Measurements from ENCODE around the gene DGKB.

Gene DGKB

DNA sequence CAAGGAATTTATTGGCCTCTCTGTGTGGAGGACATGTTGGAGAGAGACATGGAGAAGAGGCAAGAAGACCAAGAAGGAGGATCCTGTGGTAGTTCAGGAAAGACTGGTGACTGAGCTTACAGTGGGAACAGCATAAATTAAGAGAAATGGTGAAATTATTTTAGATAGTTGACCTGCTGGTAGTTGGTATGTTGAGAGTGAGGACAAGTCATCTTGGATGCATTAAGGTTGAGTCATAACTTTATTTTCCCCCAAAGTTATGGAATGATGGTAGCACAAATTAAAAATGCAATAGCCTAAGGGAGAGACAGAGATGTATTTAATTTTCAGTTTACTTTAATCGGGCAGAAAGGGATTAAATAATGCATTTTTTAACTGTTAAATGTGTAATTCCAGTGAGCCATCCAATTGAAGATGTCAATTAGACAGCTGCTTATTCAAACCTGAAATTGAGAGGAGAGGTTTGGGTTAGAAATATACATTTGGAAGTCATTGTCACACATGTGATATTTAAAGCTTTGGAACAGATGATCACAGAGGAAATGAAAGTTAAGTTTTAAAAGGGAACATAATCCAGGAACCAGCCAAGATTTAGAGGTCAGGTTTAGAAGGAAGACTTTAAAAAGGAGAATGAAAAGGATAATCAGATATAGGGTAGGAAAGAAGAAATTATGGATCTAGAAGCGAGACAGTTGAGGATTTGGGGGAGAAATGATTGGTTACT, 80.6 kb downstream of the DGKB start:
- H3K27ac Mint-ChIP-seq, result no peak overlapping the region
- H3K36me3 Mint-ChIP-seq (ENCODE audit: low read depth), result no peaks in the 10 kb centered on the region
- TF ChIP-seq, protein P1, sequence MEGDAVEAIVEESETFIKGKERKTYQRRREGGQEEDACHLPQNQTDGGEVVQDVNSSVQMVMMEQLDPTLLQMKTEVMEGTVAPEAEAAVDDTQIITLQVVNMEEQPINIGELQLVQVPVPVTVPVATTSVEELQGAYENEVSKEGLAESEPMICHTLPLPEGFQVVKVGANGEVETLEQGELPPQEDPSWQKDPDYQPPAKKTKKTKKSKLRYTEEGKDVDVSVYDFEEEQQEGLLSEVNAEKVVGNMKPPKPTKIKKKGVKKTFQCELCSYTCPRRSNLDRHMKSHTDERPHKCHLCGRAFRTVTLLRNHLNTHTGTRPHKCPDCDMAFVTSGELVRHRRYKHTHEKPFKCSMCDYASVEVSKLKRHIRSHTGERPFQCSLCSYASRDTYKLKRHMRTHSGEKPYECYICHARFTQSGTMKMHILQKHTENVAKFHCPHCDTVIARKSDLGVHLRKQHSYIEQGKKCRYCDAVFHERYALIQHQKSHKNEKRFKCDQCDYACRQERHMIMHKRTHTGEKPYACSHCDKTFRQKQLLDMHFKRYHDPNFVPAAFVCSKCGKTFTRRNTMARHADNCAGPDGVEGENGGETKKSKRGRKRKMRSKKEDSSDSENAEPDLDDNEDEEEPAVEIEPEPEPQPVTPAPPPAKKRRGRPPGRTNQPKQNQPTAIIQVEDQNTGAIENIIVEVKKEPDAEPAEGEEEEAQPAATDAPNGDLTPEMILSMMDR (IDR thresholded peaks at IDR 0.05; ENCODE audit: unreplicated experiment in 3 of 3), result no peak
- H3K27me3 Mint-ChIP-seq (ENCODE audit: low read depth), result no peaks in the 10 kb centered on the region
- no peak overlapping the region for H3K4me3 Mint-ChIP-seq
- H3K4me1 Mint-ChIP-seq, result no peaks in the 10 kb centered on the region
- H3K9me3 Mint-ChIP-seq, result no peaks in the 10 kb centered on the region

DNA sequence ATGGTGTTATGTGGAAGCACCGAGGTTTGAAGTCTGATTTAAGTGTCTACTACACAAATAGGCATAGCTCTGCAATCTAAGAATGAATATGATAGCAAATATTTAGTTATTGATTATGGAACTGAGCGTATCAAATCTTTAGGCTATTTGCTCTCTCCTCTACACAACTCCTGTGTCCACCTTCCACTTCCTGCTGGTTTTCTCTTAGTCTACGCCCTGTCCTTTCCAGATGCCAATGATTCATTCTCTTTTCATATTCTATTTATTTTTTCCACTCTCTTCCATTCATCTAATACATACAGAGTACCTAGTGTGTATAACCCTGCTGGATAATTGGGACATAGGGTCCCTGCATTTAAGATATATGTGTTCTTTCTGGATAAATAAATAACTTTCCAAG, 83.7 kb downstream of the DGKB start:
- no peaks in the 10 kb centered on the region for H3K4me1 Mint-ChIP-seq
- H3K4me3 Mint-ChIP-seq, result no peak overlapping the region
- no peaks in the 10 kb centered on the region for H3K36me3 Mint-ChIP-seq (ENCODE audit: low read depth)
- TF ChIP-seq, protein P1 (IDR thresholded peaks at IDR 0.05; ENCODE audit: unreplicated experiment in 3 of 3), result no peak
- no peak overlapping the region for H3K27ac Mint-ChIP-seq
- H3K27me3 Mint-ChIP-seq (ENCODE audit: low read depth), result no peaks in the 10 kb centered on the region
- no peaks in the 10 kb centered on the region for H3K9me3 Mint-ChIP-seq

DNA sequence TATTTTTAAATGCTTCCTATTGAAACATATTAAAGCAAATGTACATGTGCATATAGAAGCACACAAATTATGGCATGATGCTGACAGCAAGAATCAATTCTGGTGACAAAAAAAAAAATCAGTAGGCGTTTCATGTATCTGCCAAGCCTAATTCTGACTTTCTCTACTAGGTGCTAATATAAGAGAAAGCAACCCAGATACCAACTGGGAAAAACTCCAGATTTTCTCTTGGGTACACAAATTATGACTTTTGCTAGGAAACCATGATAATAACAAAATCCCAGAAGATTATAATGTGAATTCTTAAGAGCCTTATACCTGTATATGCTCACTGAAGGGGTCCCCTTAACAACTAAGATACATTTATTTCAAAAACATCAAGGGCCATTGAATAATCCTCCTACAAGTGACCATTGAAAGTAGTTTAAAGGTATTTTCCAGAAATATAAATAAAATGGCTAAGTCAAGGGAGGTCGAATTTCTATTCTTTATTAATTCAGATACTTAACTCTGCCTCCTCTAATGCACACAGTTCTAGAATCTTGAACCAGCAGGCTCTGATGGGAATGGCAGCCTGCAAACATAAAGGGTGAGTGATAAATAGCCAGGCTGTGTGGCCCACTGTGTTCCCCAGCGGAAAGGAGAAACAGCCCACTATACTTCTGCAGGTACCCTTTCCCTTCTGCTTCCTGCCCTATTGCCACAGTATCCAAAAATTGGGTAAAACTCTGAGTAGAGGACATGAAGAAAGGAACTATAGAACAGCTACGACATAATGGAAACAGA, 84.5 kb downstream of the DGKB start:
- Mint-ChIP-seq H3K4me3 (no peak overlapping the region), H3K9me3 (no peaks in the 10 kb centered on the region), H3K36me3 (ENCODE audit: low read depth) (no peaks in the 10 kb centered on the region), H3K27ac (no peak overlapping the region), H3K27me3 (ENCODE audit: low read depth) (no peaks in the 10 kb centered on the region), H3K4me1 (no peaks in the 10 kb centered on the region)
- TF ChIP-seq, protein P1 (IDR thresholded peaks at IDR 0.05; ENCODE audit: unreplicated experiment in 3 of 3), result no peak

DNA sequence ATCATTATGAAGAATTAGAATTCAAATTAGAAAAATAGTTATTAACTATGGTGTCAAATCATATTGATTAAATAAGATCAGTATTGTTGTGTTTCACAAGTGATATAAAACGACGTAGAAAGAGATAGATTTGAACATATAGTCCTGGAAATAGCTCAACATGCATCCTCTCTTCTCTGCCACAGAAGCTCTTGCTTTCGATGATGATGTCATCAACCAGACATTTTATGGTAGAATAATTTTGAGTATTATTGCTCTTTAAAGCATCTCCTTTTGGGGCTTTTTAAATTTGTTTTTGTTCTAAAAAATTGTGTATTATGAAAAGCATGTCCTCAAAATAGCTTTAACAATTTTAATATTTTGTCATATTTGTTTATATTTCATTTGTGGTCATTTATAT, 95.0 kb downstream of the DGKB start:
- Mint-ChIP-seq H3K27me3 (ENCODE audit: low read depth) (no peaks in the 10 kb centered on the region), H3K27ac (no peak overlapping the region), H3K4me1 (no peaks in the 10 kb centered on the region), H3K9me3 (no peaks in the 10 kb centered on the region), H3K4me3 (no peak overlapping the region), H3K36me3 (ENCODE audit: low read depth) (no peaks in the 10 kb centered on the region)
- TF ChIP-seq, protein P1 (IDR thresholded peaks at IDR 0.05; ENCODE audit: unreplicated experiment in 3 of 3), result no peak

DNA sequence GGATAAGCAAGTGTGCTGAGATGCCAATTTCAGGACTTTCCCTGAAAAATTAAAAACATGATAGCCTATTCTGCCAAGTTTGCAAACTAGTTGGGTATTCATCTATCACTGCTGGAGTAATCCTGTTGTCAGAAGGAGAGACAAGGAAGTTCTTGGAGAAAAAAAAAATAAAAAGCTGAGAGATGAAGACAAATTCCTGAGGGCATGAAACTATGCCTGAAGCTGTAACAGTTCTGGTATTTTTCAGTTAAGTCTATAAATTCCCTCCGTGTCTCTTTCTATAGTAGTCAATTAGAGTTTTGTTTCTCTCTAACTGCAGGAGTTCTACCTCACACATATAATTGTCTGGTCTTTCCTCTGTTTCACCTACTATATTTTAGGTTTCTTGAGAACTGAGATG, 95.7 kb downstream of the DGKB start:
- Mint-ChIP-seq H3K27ac (peak overlapping the region in 1 of 3 experiments; percentile 4), H3K4me3 (no peak overlapping the region), H3K9me3 (no peaks in the 10 kb centered on the region), H3K4me1 (no peaks in the 10 kb centered on the region), H3K27me3 (ENCODE audit: low read depth) (no peaks in the 10 kb centered on the region), H3K36me3 (ENCODE audit: low read depth) (no peaks in the 10 kb centered on the region)
- TF ChIP-seq, protein P1 (IDR thresholded peaks at IDR 0.05; ENCODE audit: unreplicated experiment in 3 of 3), result no peak

Data from nephron (organoid).